HG03108 (cell line): ENCODE measurements around the gene PACRG.

Experiments used
- ATAC-seq: cut with Tn5 transposase; IDR thresholded peaks from one replicate; pipeline ENCODE4 v1.9.1; 2021; ENCODE audit warnings: moderate library complexity; ENCODE audit not compliant: unreplicated experiment

The PACRG gene

DNA sequence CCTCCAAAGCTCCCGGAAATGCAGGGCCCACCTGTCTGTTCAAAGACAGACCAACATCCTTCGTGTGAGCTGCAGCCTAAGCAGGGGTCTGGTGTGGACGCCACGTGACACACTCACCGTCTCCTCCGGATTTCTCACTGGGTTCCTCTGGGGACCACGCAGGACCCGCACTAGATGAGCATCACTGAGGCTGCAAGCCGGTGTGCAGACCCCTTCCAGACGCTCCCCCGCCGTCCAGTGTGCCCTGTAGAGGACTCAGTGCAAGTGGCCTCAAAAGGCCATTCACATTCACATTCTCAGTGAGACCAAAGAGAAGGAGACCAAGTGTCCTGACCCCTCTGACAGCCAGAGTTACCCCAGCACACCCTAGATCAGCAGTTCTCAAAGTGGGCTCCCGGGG lies 595.5 kb downstream of the PACRG start:
- ATAC-seq = no peak

DNA sequence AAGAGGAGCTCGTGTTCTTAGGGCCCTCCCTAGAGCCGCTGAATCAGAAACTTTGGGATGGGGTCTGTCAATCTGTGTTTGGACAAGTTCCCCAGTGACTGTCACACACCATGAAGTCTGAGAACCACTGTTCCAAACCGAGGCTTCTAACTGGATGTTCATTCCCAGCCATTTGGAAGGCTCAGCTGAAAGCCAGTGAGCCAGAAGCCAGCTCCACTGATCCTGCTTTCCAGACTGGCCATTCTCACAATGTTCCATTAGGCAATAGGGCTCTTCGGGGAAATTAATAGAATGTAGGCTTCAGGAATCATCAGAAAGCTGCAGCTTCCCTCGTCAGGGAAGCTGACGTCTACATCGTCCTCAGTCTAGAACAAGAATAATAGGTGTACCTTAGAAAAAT lies 595.9 kb downstream of the PACRG start:
- ATAC-seq = no peak

DNA sequence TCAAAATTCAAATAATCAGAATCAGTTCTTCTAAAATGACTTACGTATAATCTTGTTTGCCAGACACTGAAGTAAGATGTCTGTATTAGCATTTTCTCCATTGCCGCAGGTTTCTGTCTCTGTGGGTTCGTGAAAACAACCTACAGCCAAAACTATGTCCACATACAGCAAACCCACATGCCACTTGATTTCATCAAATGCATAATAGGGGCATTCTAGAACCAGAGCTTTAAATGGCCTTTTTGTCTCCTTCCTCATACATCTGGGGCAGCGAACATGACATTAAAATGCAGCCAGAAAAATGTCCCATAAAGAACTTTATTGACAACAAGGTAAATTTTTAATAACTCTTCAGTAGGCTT lies 596.5 kb downstream of the PACRG start:
- no peak for ATAC-seq

DNA sequence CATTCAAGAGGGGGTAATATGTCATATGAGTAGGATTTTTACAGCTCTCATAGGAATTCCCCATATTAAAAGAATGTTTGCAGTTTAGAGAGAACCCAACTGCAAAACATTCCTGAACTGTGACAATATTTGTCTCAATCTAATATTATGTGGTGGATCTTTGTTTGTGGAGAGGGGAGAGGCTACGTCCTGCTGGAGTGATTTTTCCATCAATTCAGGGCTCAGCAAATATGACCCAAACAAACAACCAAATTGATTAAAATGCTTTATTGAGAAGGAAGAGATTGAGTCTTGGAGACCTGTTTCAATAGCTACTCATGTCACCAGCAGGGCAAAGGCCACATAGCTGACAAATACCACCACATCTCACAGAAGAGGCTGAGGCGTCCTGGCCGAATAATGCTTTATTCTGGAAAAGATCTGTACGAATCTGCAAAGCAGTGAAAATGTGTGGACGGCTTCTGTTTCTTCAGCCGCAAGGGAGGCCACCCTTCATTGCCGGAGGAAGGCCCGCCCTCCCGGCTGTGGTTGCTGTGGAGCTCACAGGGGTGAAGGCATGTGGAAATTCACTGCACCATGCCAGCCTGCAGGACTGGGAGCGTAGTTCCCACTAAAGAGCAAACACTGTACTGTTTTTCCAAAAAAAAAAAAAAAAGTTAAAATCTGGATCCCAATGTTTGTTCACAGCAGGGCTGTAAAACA lies 597.1 kb downstream of the PACRG start:
- ATAC-seq = no peak

DNA sequence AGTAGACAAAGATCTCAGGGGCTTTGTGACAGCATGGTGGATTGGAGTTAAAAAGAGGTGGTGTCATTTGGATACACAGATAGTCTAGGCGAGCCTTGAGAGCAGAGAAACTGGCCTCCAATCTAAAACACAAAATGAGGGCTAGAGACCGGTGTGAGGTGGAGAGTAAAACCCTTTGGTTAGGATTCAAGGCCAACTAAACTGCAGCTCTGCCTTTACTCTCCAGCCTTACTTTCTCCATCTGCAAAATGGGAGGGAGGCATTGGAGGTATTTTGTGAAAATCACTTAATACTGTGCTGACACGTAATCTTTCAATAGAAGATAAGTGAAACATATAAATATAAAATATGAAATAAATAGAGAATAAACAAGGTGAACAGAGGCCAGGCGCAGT lies 597.6 kb downstream of the PACRG start:
- no peak for ATAC-seq

DNA sequence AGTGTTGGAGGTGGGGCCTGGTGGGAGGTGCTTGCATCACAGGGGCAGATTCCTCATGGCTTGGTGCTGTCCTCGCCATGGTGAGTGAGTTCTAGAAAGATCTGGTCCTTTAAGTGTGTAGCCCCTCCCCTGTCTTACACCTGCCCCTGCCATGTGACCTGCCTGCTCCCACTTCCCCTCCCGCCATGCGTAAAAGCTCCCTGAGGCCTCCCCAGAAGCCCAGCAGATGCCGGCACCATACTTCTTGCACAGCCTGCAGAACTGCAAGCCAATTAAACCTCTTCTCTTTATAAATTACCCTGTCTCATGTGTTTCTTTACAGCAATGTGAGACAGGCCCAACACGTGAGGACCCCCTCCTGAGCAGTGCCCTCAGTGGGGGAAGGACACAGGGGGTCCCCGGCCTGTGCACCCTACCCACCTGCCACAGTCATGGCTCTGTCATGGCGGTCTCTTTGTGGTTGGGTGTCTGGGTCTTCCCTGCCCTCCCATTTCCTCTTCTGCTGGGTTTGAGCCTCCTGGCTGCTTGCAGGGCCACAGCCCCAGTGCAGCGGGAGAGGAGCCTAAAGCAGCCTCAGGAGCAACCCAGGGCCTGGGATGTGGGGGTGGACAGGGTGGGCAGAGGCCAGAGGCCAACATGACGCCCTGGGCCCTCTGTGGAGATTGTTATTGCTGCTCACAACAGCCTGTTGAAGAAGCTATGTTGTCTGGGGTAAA lies 599.5 kb downstream of the PACRG start:
- no peak for ATAC-seq

DNA sequence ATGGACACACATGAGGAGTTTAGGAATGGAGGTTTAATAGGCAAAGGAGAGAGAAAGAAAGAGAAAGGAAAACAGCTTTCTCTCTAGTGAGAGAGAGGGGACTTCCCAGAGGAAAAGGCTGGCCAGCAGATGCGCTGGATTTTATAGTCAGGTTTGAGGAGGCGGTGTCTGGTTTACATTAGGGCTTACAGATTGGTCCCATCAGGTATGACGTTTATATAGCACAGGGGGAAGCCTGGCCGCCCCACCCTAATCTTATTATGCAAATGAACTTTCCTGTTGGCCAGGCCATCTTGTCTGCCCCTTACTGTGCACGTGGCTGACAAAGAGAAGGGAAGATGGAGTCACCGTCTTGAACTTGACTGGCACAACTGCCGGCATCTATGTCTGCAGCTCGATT lies 600.1 kb downstream of the PACRG start:
- ATAC-seq = no peak

DNA sequence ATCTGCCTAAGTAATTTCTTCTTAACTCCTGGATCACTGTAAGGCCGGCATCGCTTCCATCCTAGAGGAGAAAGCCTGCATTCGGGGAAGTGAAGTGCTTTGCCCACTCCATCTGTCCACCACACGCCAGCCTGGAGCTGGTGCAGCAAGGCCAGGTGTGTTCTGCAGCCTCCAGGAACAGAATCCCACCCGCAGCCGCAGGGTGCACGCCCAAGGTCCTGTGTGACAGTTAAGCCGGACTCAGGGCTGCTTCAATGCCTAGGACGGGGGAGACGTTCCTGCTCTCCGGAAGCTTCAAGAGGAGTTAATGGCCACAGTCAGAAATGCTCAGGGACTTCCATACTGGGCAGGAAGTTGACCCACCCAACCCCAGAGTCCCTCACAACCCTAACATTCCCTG lies 600.6 kb downstream of the PACRG start:
- no peak for ATAC-seq

DNA sequence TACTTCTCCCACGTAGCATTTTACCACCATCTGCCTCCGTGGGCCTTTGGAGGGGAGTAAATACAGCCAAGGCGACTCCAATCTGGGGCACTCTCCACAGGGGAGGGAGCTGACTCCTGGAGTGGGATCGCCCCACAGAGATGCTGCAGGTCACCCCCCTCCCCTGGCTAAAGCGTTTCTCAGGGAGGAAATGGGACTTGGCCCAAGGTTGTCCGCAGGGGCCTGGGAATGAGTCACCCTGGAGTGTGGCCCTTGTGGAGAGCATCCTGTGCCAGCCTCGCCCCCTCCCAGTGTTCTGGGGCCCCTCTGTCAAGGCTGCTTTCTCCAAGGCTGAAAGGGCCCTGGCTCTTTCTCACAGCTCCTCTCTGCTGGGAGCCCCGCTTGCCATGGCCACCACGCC lies 602.2 kb downstream of the PACRG start:
- no peak for ATAC-seq

DNA sequence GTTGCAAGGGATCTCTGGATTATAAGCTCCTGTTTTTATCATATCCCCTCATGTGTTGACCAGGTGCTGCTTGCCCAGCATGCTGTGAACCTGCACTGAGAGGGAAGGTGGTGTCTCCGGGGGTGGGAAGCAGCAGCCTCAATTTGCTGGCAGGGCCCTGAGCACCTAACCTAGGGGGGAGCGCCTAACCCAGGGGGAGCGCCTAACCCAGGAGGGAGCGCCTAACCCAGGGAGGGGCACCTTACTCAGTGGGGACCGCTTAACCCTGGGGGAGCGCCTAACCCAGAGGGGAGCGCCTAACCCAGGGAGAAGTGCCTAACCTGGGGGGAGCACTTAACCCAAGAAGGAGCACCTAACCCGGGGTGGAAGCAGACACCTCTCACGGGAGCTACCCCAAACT lies 603.5 kb downstream of the PACRG start:
- no peak for ATAC-seq

DNA sequence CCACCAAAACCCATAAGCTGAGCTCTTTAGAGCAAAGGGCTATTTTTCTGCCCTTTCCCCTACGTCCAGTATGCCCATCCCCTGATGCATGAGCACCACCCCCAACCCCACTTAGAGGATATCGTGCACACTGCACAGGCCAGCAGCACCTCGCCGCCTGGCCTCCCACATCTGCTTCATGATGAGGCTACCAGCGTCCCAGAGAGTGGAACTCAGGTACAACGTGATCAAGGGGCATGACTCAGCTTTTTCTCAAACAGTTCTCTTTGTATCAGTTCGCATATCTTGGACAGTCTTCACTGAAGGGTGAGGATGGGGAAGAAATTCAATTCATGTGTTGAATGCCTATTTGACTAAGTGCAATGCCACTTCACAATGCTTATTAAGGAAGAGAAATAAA lies 604.8 kb downstream of the PACRG start:
- no peak for ATAC-seq

DNA sequence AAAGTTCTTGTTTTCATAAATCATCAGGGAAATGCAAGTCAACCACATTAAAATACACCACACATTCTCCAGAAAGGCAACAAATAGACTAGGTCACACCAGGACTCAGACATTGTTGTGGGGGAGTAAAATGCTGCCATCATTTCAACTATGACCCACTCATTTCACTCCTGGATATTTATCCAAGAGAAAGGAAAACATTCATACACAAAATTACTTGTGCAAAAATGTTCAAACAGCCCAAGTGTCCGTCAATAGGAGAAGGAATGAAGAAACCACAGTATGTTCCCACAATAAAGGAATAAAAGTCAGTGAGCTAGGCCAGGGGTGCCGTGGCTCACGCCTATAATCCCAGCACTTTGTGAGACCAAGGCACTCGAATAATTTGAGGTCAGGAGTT lies 605.3 kb downstream of the PACRG start:
- no peak for ATAC-seq

DNA sequence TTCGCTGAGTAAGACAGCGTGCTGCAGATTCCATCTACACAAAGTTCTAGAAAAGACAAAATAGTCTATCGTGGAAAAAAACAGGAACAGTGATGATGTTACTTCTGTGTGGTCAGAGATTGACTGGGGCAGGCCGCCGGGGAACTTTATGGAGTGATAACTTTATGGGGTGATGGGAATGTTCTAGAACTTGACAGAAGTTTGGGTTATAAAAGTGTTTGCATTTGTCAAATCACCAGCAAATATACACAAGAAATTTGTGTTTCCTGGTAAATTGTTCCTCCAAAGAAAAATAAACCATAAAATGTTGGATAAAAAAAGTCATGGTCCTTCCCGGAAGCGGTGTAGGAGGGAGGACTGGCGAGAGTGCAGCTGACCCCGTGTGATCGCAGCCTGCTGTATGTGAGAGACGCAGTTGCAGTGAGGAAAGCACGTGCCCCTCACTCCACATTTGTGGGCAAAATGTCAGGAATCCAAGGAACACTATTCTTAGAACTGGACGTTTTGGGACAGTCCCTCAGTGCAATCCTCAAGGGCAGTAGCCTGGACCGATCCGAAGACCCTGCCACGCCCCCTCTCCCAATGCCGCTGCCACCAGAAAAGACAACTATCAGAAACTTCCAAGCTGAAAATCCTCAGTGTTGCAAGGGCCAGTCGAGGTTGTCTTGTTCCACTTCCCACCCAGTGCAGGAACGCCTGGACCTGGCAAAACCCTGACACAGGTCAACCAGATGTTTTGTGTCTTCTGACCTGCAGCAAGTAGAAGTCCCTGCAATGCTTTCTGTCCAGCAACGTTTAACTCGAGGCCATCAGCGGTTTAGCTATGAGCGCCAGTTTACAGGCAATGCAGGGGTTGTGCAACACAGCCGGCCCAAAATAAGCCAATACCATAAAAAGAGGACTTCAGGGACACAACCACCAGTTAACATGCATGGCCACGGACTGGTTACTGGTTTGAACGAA lies 606.2 kb downstream of the PACRG start:
- no peak for ATAC-seq

DNA sequence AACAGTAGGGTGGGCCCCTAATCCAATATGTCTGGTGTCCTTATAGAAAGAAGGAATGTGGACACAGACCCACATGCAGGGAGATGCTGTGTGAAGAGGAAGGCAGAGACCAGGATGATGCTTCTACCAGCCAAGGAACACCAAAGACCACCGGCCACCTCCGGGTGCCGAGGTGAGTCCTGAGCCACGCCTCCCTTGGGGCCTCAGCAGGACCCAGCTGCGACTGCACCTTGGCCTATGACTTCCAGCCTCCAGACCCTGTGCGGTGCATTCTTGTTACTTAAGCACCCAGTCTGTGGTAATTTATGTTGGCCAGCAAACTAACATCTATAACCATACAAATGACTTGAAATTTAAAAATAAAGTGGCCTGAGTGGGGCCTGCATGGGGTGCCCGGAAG lies 607.3 kb downstream of the PACRG start:
- no peak for ATAC-seq

DNA sequence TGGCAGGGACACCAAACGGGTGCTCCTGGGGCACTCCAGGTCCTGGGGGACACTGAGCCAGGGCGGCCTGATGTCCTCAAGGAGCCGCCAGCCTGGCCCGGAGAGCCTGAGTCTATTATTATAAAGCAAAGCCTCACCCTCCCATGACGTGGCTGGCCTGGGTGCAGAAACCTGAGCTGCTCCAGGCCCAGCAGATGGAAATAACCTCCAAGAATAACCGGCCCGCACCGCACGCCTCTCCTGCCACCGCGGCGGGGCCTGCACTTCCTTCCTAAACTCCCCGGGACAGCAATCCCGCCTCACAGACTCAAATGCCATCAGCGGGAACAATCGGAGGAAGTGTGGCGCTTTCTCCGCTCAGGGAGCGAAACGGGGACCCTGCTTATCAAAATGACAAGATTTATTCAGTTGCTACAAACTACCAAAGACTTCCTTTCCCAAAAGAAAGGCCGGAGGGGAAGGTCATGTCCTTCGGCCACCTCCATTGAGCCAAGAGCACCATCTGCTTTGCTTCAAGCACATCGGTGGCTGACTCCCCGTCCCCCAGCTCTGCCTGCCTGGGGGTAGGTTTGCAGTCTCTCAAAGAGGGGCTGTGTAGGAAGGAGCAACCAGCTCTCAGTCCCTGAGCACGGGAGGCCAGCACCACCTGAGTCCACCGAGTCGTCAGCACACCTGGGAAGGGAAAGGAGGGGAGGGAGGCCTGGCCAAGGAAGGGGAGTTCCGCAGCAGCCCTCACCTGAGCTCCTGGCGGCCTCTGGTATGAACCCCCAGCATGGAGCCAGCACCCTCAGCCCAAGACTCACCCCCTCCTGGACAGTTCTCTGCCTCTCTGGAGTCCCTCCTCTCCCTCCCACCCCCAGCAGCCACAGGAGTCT lies 608.1 kb downstream of the PACRG start:
- ATAC-seq = no peak

DNA sequence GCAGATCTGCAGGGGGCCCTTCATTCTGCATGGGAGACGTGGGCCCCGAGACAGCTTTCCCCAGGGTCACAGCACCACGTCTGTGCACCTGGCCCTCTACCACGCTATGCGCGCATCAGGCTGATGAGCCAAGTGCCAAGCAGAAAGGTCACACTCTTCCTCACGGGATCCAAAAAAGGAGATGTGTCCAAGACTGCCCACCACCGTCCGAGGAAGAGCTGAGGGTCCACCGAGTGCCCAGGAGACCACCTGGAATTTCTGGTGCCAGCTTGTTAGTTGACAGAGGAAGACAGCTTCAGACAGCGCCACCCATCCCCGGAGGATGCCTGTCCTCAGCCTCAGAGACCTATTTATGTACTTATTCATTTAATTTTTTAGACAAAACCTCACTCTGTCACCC lies 609.2 kb downstream of the PACRG start:
- no peak for ATAC-seq

DNA sequence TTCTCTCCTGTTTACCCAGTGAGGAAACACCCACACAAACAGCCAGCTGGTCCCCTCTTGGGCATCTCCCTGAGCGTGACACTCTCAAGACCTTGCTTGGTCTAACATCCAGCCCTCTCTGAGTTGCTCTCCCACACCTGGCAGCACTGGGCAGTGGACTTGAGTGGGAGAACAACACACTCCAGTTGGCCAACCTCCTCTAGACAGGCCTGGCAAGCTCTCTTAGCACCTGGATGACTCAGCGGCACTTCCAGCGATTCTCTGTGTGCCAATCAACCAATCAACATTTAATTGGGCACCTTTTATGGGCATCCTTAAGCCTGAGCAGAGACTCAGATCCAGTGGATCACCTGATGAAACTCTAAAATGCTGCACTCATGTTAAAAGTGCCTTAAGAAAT lies 610.2 kb downstream of the PACRG start:
- no peak for ATAC-seq

DNA sequence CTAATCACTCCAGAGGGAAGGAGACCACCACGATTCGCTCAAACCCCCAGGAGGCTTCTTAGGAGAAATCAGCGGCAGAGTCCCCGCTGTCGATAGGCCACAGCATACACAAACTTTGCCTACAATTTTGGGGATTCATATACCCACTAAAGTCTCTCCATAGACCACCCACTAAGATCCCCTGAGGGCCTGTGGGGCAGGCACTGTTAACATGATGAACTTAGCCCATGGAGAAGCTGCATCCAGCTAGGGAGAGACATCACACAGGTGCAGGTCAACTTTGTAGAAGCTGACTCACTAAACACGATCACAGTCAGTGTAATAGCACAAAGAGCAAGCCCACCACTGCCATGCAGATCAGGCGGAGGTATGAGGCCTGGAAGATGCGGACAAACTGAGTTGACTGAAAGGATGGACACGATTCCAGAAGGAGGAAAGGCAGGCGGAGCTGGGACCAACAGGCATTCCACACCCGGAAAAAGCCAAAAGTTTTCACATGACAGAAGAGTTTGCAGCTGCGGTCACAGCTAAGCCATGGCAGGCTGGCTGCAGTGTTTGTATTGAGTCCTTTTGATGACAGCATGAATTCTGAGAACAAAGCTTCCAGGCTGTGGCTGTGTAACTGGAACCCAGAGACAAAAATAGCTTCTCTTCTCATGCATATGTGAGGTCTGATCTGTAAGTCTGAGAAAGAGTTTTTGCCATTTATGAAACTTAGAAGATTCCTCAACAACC lies 611.1 kb downstream of the PACRG start:
- ATAC-seq = no peak

DNA sequence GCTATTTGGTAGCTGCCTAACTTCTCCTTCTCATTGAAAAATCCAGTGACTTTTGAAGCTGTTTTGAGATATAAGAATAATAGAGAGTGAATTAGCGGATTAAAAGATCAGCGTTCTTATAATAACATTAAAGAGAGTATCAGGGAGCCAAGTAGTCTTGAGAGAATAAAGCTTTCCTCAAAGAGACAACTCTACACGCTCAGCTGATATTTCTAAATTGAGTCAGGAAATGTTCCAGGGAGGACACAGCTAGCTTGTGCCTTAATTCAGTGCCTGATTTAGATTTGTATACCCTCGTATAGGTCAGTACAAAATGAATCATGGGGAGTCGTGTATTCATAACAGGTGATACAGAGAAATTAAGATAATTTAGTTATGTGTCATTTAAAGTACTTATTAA lies 611.7 kb downstream of the PACRG start:
- no peak for ATAC-seq

DNA sequence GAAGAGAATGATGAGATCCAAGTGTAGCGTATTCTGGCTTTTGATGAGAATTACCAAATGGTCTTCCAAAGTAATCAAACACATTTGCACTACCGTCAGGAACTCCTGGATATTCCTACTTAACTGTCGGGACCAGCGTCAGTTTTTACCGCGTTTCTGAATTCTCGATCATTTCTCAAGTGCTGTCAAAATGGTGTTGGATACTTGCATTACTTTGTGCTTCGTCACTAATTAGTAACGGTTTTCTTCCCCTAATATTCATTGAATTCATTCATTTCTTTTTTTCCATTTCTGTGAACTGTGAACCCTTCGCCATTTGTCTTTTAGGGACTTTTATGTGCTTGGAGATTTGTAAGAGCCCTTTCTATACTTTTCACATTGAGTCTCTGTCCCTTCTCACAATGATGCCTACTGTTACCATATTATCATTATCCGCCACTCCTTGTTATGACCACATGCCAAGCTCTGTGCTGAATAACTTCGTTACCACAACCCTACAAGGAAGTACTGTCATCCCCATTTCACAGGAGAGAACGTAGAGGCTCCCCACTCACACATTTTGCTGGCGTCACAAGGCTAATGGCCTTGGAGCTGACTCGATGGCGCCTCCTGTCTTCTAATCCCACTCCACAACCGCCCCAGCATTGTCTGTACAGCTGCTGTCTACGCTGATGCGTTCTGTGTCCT lies 612.6 kb downstream of the PACRG start:
- ATAC-seq = no peak
